Activated CD8-positive, alpha-beta T cell treated with anti-CD3 and anti-CD28 coated beads for 36 hours (primary cell): ENCODE results near the gene LIN52. TPM values are rescaled to one million over a fixed set of nuclear protein-coding genes. Genes with fewer than 3 reads are reported as not detected.

Experiments used
- ATAC-seq: fragments of 200-7000 bp; cut with Tn5 transposase; one replicate; pipeline ENCODE4 v1.10.0; 2021; ENCODE audit warnings: mild to moderate bottlenecking, moderate library complexity
- CTCF ChIA-PET: fragments of 350-600 bp; sonication (Branson Sonifier 250); formaldehyde crosslinking; loops from one replicate; lab custom pipeline; 2021; ENCODE audit warnings: antibody characterized with exemption; lab: Charles Lee
- POLR2A ChIA-PET: fragments of 350-600 bp; sonication (Branson Sonifier 250); formaldehyde crosslinking; loops from one replicate; lab custom pipeline; 2021; ENCODE audit warnings: antibody characterized with exemption; lab: Charles Lee
- DNase-seq: peaks from one replicate; pipeline ENCODE4 v3.0.0-alpha.2; 2020
- H3K27ac Mint-ChIP-seq: one replicate; pipeline ENCODE4 v1.8.0; 2021; ENCODE audit warnings: mild to moderate bottlenecking, mixed read lengths
- H3K27me3 Mint-ChIP-seq: one replicate; pipeline ENCODE4 v1.8.0; 2021; ENCODE audit warnings: mixed read lengths
- H3K36me3 Mint-ChIP-seq: one replicate; pipeline ENCODE4 v1.8.0; 2021; ENCODE audit warnings: low read depth, mixed read lengths
- H3K4me1 Mint-ChIP-seq: one replicate; pipeline ENCODE4 v1.8.0; 2021; ENCODE audit warnings: low read depth, mixed read lengths
- H3K4me3 Mint-ChIP-seq: one replicate; pipeline ENCODE4 v1.8.0; 2021; ENCODE audit warnings: mild to moderate bottlenecking, moderate library complexity, mixed read lengths
- H3K9me3 Mint-ChIP-seq: one replicate; pipeline ENCODE4 v1.8.0; 2021; ENCODE audit warnings: mixed read lengths
- CTCF ChIP-seq: fragments of 200-600 bp; IDR thresholded peaks from one replicate; pipeline ENCODE4 v1.8.0; 2022; ENCODE audit warnings: antibody characterized with exemption, mild to moderate bottlenecking
- intact Hi-C: fragments of 100-400 bp; cut with micrococcal nuclease; formaldehyde crosslinking; loops from one replicate; pipeline ENCODE4 v1.10.0; 2022
- total RNA-seq, 2 experiments: library from RNA; stranded (reverse); gene quantifications; one replicate each; pipeline ENCODE4 v1.2.3, GENCODE V29; 2021

LIN52 gene
- total RNA-seq, 2 experiments from 2014 or later = 10.1 to 10.3 TPM

- no peaks in the 10 kb centered on the region for H3K4me1 Mint-ChIP-seq
- intact Hi-C loops = no loop called here
- ChIA-PET POLR2A (no interaction called here), CTCF (no interaction called here)
- peaks cover 9% of the 10 kb centered on the region for H3K36me3 Mint-ChIP-seq
- no peak overlapping the region for H3K27ac Mint-ChIP-seq
- no peak for TF ChIP-seq CTCF
- no peak for ATAC-seq
- DNase-seq = no peak
- H3K4me3 Mint-ChIP-seq = no peak overlapping the region
- H3K27me3 Mint-ChIP-seq = no peaks in the 10 kb centered on the region
- H3K9me3 Mint-ChIP-seq = no peaks in the 10 kb centered on the region
Observed at GRCh38 chr14:74126315-74127013, 41.7 kb downstream of the LIN52 start.

- no peak for TF ChIP-seq CTCF
- Mint-ChIP-seq H3K27me3 (no peaks in the 10 kb centered on the region), H3K9me3 (no peaks in the 10 kb centered on the region), H3K4me1 (no peaks in the 10 kb centered on the region), H3K27ac (no peak overlapping the region), H3K36me3 (peaks cover 9% of the 10 kb centered on the region), H3K4me3 (no peak overlapping the region)
- POLR2A ChIA-PET = interaction anchor here (1.6 kb wide), 1 partner anchor 13 kb away, joined by 4 read pairs; no protein-coding TSS in a partner anchor
- ATAC-seq = no peak
- no peak for DNase-seq
- CTCF ChIA-PET = no interaction called here
- intact Hi-C loops = no loop called here
Observed at GRCh38 chr14:74127634-74128033, 42.9 kb downstream of the LIN52 start.

GRCh38 chr14:74133833-74134481 is 49.2 kb downstream of the LIN52 start:
- Mint-ChIP-seq H3K27ac (peak overlapping the region; percentile 1), H3K4me3 (no peak overlapping the region), H3K4me1 (peaks cover 18% of the 10 kb centered on the region), H3K9me3 (no peaks in the 10 kb centered on the region), H3K36me3 (no peaks in the 10 kb centered on the region), H3K27me3 (no peaks in the 10 kb centered on the region)
- no peak for TF ChIP-seq CTCF
- ATAC-seq (no peak), DNase-seq (no peak)
- intact Hi-C loops = no loop called here
- ChIA-PET CTCF (interaction anchor here (1.5 to 1.8 kb wide), 2 partner anchors 11 to 118 kb away, joined by 4 to 6 read pairs; no protein-coding TSS in a partner anchor), POLR2A (interaction anchor here (0.7 to 1.2 kb wide), 2 partner anchors 12 to 17 kb away, joined by 3 to 5 read pairs; no protein-coding TSS in a partner anchor)

GRCh38 chr14:74134484-74134883 is 49.7 kb downstream of the LIN52 start:
- Mint-ChIP-seq H3K9me3 (no peaks in the 10 kb centered on the region), H3K27ac (peak overlapping the region; percentile 1), H3K4me1 (peaks cover 18% of the 10 kb centered on the region), H3K4me3 (no peak overlapping the region), H3K27me3 (no peaks in the 10 kb centered on the region), H3K36me3 (no peaks in the 10 kb centered on the region)
- TF ChIP-seq CTCF = no peak
- ATAC-seq (peak; percentile 34), DNase-seq (peak; percentile 11)
- POLR2A ChIA-PET = no interaction called here
- CTCF ChIA-PET = interaction anchor here (1.5 to 1.8 kb wide), 2 partner anchors 11 to 117 kb away, joined by 4 to 6 read pairs; no protein-coding TSS in a partner anchor
- intact Hi-C loops = no loop called here

- H3K27ac Mint-ChIP-seq = no peak overlapping the region
- H3K4me1 Mint-ChIP-seq = peaks cover 18% of the 10 kb centered on the region
- ChIA-PET POLR2A (no interaction called here), CTCF (interaction anchor here (1.0 to 1.4 kb wide), 2 partner anchors 9 to 22 kb away, joined by 3 read pairs; no protein-coding TSS in a partner anchor)
- no peaks in the 10 kb centered on the region for H3K27me3 Mint-ChIP-seq
- H3K4me3 Mint-ChIP-seq = no peak overlapping the region
- TF ChIP-seq CTCF = no peak
- DNase-seq = no peak
- H3K36me3 Mint-ChIP-seq = no peaks in the 10 kb centered on the region
- intact Hi-C loops = no loop called here
- ATAC-seq = no peak
- H3K9me3 Mint-ChIP-seq = no peaks in the 10 kb centered on the region
Observed at GRCh38 chr14:74135426-74135825, 50.7 kb downstream of the LIN52 start.
